Ishikawa (cell line): Measurements from ENCODE around the gene RBBP9.

Experiments used
- EGR1 ChIP-seq: IDR thresholded peaks from 2 replicates; pipeline ENCODE4 v1.6.1; 2012
- FOXM1 ChIP-seq: IDR thresholded peaks from 2 replicates; pipeline ENCODE4 v1.6.1; 2012; ENCODE audit warnings: low read depth, borderline replicate concordance
- RAD21 ChIP-seq: IDR thresholded peaks from 2 replicates; pipeline ENCODE4 v1.6.1; 2012; ENCODE audit warnings: low read depth

DNA sequence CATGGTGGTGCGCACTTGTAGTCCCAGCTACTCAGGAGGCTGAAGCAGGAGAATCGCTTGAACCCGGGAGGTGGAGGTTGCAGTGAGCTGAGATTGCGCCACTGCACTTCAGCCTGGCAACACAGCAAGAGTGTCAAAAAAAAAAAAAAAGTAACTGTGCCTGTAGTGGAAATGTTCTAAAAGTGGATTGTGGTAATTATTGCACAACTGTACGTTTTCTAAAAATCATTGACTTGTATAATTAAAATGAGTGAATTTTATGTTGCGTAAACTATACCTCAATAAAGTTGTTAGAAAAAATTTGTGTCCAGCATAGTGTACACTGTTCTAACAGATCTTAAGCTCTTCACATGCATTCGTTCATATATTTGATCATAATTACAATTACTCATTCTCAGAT is 16.2 kb upstream of the RBBP9 start:
- TF ChIP-seq EGR1 (no peak), FOXM1 (no peak), RAD21 (no peak)
